Keratinocyte (primary cell): Measurements from ENCODE around the gene CLEC16A. TPM values are rescaled to one million over a fixed set of nuclear protein-coding genes. Genes with fewer than 3 reads are reported as not detected.

Experiments
- DNase-seq: peaks from one replicate; pipeline ENCODE4 v3.0.0-alpha.2; 2011; ENCODE audit warnings: low read depth, missing footprints, low spot score
- FAIRE-seq: peaks from 2 replicates; lab custom pipeline; 2011; peaks lifted over from hg19 to GRCh38; lab: Jason Lieb, UNC
- H2AFZ ChIP-seq: 2 replicates; pipeline ENCODE4 v1.6.0; 2012; ENCODE audit warnings: low read length, control low read depth, inconsistent platforms; ENCODE audit not compliant: control insufficient read depth
- H3K27ac ChIP-seq: 2 replicates; pipeline ENCODE4 v1.5.1; 2011; ENCODE audit warnings: low read length; ENCODE audit not compliant: control insufficient read depth, insufficient read depth
- H3K27me3 ChIP-seq: 3 replicates; pipeline ENCODE4 v1.6.0; 2011; ENCODE audit warnings: low read length; ENCODE audit not compliant: control insufficient read depth, insufficient read depth; ENCODE audit errors: extremely low read depth
- H3K36me3 ChIP-seq, 2 experiments: 2 replicates in 1 of 2; 3 replicates in 1 of 2; pipeline ENCODE4 v1.5.1; 2011; ENCODE audit warnings: low read length in 2 of 2, mild to moderate bottlenecking in 1 of 2; ENCODE audit not compliant: control insufficient read depth in 2 of 2, insufficient read depth in 2 of 2; ENCODE audit errors: extremely low read depth in 1 of 2
- H3K4me1 ChIP-seq: 3 replicates; pipeline ENCODE4 v1.5.1; 2011; ENCODE audit warnings: low read length; ENCODE audit not compliant: control insufficient read depth, insufficient read depth; ENCODE audit errors: extremely low read depth
- H3K4me2 ChIP-seq: 3 replicates; pipeline ENCODE4 v1.6.0; 2011; ENCODE audit warnings: low read depth, low read length; ENCODE audit not compliant: control insufficient read depth, insufficient read depth; ENCODE audit errors: extremely low read depth
- H3K4me3 ChIP-seq, 3 experiments: fragments of 200-600 bp in 1 of 3; sonication (generic) in 1 of 3; 2 replicates in 2 of 3; 3 replicates in 1 of 3; pipeline ENCODE4 v1.5.1; 2011 to 2016; ENCODE audit warnings: low read length in 3 of 3, mild to moderate bottlenecking in 3 of 3, control low read depth in 2 of 3, inconsistent platforms in 1 of 3, low read depth in 1 of 3, mixed read lengths in 1 of 3, mixed run types in 1 of 3, moderate library complexity in 1 of 3; ENCODE audit not compliant: control insufficient read depth in 2 of 3, insufficient read depth in 2 of 3; ENCODE audit errors: extremely low read depth in 1 of 3
- H3K79me2 ChIP-seq: 2 replicates; pipeline ENCODE4 v1.6.0; 2012; ENCODE audit warnings: low read length; ENCODE audit not compliant: control insufficient read depth, insufficient read depth
- H3K9ac ChIP-seq: 3 replicates; pipeline ENCODE4 v1.6.0; 2011; ENCODE audit warnings: low read length; ENCODE audit not compliant: control insufficient read depth, insufficient read depth; ENCODE audit errors: extremely low read depth
- H3K9me1 ChIP-seq: 3 replicates; pipeline ENCODE4 v1.6.0; 2011; ENCODE audit warnings: low read length; ENCODE audit not compliant: control insufficient read depth, insufficient read depth; ENCODE audit errors: extremely low read depth
- H3K9me3 ChIP-seq: 2 replicates; pipeline ENCODE4 v1.5.1; 2012; ENCODE audit warnings: low read depth, low read length; ENCODE audit not compliant: control insufficient read depth
- H4K20me1 ChIP-seq: 3 replicates; pipeline ENCODE4 v1.6.0; 2011; ENCODE audit warnings: low read length; ENCODE audit not compliant: control insufficient read depth, insufficient read depth; ENCODE audit errors: extremely low read depth
- CTCF ChIP-seq, 3 experiments: IDR thresholded peaks in 1 of 3; conservative IDR thresholded peaks in 1 of 3; optimal IDR thresholded peaks in 1 of 3; 2 replicates in 2 of 3; 3 replicates in 1 of 3; pipeline versions ENCODE3 to v1.5.1; 2011; ENCODE audit warnings: low read length in 3 of 3, mild to moderate bottlenecking in 3 of 3, moderate library complexity in 2 of 3, control low read depth in 1 of 3, inconsistent platforms in 1 of 3; ENCODE audit not compliant: insufficient read depth in 2 of 3; ENCODE audit errors: extremely low read depth in 1 of 3
- EZH2 ChIP-seq: IDR thresholded peaks from one replicate; pipeline ENCODE4 v1.6.1; 2012; ENCODE audit warnings: inconsistent platforms, mild to moderate bottlenecking, low read length, moderate library complexity
- dilution Hi-C: fragments of 300-500 bp; cut with MboI; formaldehyde crosslinking; loops from one replicate; pipeline ENCODE4 v1.7.0; 2020; ENCODE audit warnings: low sequenced_read_pairs; ENCODE audit not compliant: extremely low pct_ligation_motif_present
- polyA plus RNA-seq, 5 experiments: library from polyadenylated mRNA; depleted of rRNA in 3 of 5; stranded (reverse) in 3 of 5; stranded (forward) in 1 of 5; unstranded in 1 of 5; fragments of >200 nt; gene quantifications; 1 replicate in 1 of 5; 2 replicates in 3 of 5; 3 replicates in 1 of 5; pipeline versions ENCODE4 v1.2.1 to v1.2.3, GENCODE V29; 2011 to 2012; ENCODE audit warnings: missing spikeins in 2 of 5, low read depth in 1 of 5, low replicate concordance in 1 of 5

Gene CLEC16A
- polyA plus RNA-seq, 1 donor (not counting 4 experiments of a cell fraction or from before 2014, with no cell fraction given), result 9.5 TPM

- DNase-seq (no peak), FAIRE-seq (no peak)
- no peak overlapping the region for H3K27ac ChIP-seq
- no peaks in the 10 kb centered on the region for H3K27me3 ChIP-seq
- peaks cover 6 to 12% of the 10 kb centered on the region in 2 experiments for H3K36me3 ChIP-seq
- H4K20me1 ChIP-seq, result no peaks in the 10 kb centered on the region
- H3K9me1 ChIP-seq, result no peaks in the 10 kb centered on the region
- H3K9me3 ChIP-seq, result no peaks in the 10 kb centered on the region
- no peaks in the 10 kb centered on the region for H3K4me1 ChIP-seq
- no peak overlapping the region for H3K4me3 ChIP-seq
- H3K4me2 ChIP-seq, result no peak overlapping the region
- TF ChIP-seq EZH2, result no peak
- TF ChIP-seq CTCF (optimal IDR thresholded peaks at IDR 0.05 in 1 of 3, IDR thresholded peaks at IDR 0.05 in 1 of 3, conservative IDR thresholded peaks at IDR 0.05 in 1 of 3; ENCODE audit: extremely low read depth in 1 of 3, insufficient read depth in 2 of 3, low read length in 3 of 3), result no peak
- no peaks in the 10 kb centered on the region for H3K79me2 ChIP-seq
- no peak overlapping the region for H3K9ac ChIP-seq
- dilution Hi-C loops, result no loop called here
- no peak overlapping the region for H2AFZ ChIP-seq
These were observed 220.3 kb downstream of the CLEC16A start for GRCh38 chr16:11164482-11165270.

- Histone ChIP-seq H3K4me1 (no peaks in the 10 kb centered on the region), H3K4me2 (no peak overlapping the region), H3K27ac (no peak overlapping the region), H3K36me3 (peaks cover 6 to 12% of the 10 kb centered on the region in 2 experiments), H3K9me3 (no peaks in the 10 kb centered on the region), H4K20me1 (no peaks in the 10 kb centered on the region), H3K4me3 (no peak overlapping the region), H3K9me1 (no peaks in the 10 kb centered on the region), H3K9ac (no peak overlapping the region), H3K27me3 (no peaks in the 10 kb centered on the region), H3K79me2 (no peaks in the 10 kb centered on the region), H2AFZ (no peak overlapping the region)
- DNase-seq, result no peak
- dilution Hi-C loops, result no loop called here
- no peak for FAIRE-seq
- TF ChIP-seq CTCF (optimal IDR thresholded peaks at IDR 0.05 in 1 of 3, IDR thresholded peaks at IDR 0.05 in 1 of 3, conservative IDR thresholded peaks at IDR 0.05 in 1 of 3; ENCODE audit: extremely low read depth in 1 of 3, insufficient read depth in 2 of 3, low read length in 3 of 3) (no peak), EZH2 (no peak)
These were observed 221.0 kb downstream of the CLEC16A start for GRCh38 chr16:11165349-11165748.
